Adrenal gland (tissue), 5 donors: Measurements from ENCODE around the gene FNIP2.

Experiments used
- POLR2A ChIP-seq, 2 donors: fragments of 450-650 bp; IDR thresholded peaks; one replicate each; pipeline ENCODE4 v1.6.1; 2017; ENCODE audit warnings: antibody characterized with exemption in 2 of 2, mild to moderate bottlenecking in 2 of 2, moderate library complexity in 1 of 2
- TF ChIP-seq, protein P1 (sequence below), 6 experiments: fragments of 450-650 bp in 4 of 6; fragments of 200-600 bp in 2 of 6; sonication (generic) in 1 of 6; IDR thresholded peaks; 1 replicate in 5 of 6; 2 replicates in 1 of 6; pipeline versions ENCODE4 v1.5.1 to v1.8.0; 2016 to 2021; ENCODE audit warnings: antibody characterized with exemption in 6 of 6, mild to moderate bottlenecking in 2 of 6, moderate library complexity in 1 of 6
- donor health status: DM: no; HTN: no; CAD: no.

GRCh38 chr4:158741326-158742021 lies 27.4 kb upstream of the FNIP2 start:
- TF ChIP-seq, protein P1, sequence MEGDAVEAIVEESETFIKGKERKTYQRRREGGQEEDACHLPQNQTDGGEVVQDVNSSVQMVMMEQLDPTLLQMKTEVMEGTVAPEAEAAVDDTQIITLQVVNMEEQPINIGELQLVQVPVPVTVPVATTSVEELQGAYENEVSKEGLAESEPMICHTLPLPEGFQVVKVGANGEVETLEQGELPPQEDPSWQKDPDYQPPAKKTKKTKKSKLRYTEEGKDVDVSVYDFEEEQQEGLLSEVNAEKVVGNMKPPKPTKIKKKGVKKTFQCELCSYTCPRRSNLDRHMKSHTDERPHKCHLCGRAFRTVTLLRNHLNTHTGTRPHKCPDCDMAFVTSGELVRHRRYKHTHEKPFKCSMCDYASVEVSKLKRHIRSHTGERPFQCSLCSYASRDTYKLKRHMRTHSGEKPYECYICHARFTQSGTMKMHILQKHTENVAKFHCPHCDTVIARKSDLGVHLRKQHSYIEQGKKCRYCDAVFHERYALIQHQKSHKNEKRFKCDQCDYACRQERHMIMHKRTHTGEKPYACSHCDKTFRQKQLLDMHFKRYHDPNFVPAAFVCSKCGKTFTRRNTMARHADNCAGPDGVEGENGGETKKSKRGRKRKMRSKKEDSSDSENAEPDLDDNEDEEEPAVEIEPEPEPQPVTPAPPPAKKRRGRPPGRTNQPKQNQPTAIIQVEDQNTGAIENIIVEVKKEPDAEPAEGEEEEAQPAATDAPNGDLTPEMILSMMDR (IDR thresholded peaks at IDR 0.05) = no peak
- TF ChIP-seq POLR2A (IDR thresholded peaks at IDR 0.05) = no peak
